Activated CD8-positive, alpha-beta memory T cell treated with anti-CD3 and anti-CD28 coated beads for 24 hours (primary cell): ENCODE data around the gene REEP1.
"Not testable (repeated sequence)": the region's sequence is repeated elsewhere in the genome, so short reads cannot be mapped to it uniquely, and the experiment has no call there.

ENCODE experiments used
- DNase-seq: peaks from one replicate; pipeline ENCODE4 v3.0.0-alpha.2; 2020

Gene REEP1

GRCh38 chr2:86281066-86281700 lies 56.2 kb downstream of the REEP1 start:
- DNase-seq, result peak; percentile 30

GRCh38 chr2:86280191-86280667 lies 57.2 kb downstream of the REEP1 start:
- DNase-seq, result peak; percentile 4

GRCh38 chr2:86275962-86276361 lies 61.5 kb downstream of the REEP1 start:
- no peak for DNase-seq

GRCh38 chr2:86275384-86275799 lies 62.0 kb downstream of the REEP1 start:
- DNase-seq, result no peak

GRCh38 chr2:86274918-86275275 lies 62.5 kb downstream of the REEP1 start:
- DNase-seq, result no peak

GRCh38 chr2:86274265-86274917 lies 63.0 kb downstream of the REEP1 start:
- no peak for DNase-seq

- no peak for DNase-seq
Observed at GRCh38 chr2:86272111-86272510, 65.3 kb downstream of the REEP1 start.

- no peak for DNase-seq
Observed at GRCh38 chr2:86271248-86271647, 66.2 kb downstream of the REEP1 start.

- DNase-seq, result peak; percentile 43
Observed at GRCh38 chr2:86263956-86264355, 73.5 kb downstream of the REEP1 start.

- DNase-seq, result no peak
Observed at GRCh38 chr2:86260978-86261377, 76.4 kb downstream of the REEP1 start.

- no peak for DNase-seq
Observed at GRCh38 chr2:86258106-86258505, 79.3 kb downstream of the REEP1 start.

GRCh38 chr2:86256982-86257381 lies 80.4 kb downstream of the REEP1 start:
- no peak for DNase-seq

GRCh38 chr2:86256300-86256699 lies 81.1 kb downstream of the REEP1 start:
- peak; percentile 32 for DNase-seq

GRCh38 chr2:86254576-86255538 lies 82.6 kb downstream of the REEP1 start:
- DNase-seq, result peak; percentile 37

- peak; percentile 17 for DNase-seq
Observed at GRCh38 chr2:86253424-86253823, 84.0 kb downstream of the REEP1 start.

- peak; percentile 37 for DNase-seq
Observed at GRCh38 chr2:86251840-86252266, 85.6 kb downstream of the REEP1 start.

GRCh38 chr2:86249579-86250391 lies 87.6 kb downstream of the REEP1 start:
- DNase-seq, result peak; percentile 7

GRCh38 chr2:86249176-86249575 lies 88.2 kb downstream of the REEP1 start:
- no peak for DNase-seq

GRCh38 chr2:86245222-86245621 lies 92.2 kb downstream of the REEP1 start:
- DNase-seq, result not testable (repeated sequence)

GRCh38 chr2:86244781-86245180 lies 92.6 kb downstream of the REEP1 start:
- not testable (repeated sequence) for DNase-seq

- DNase-seq, result no peak
Observed at GRCh38 chr2:86243950-86244733, 93.3 kb downstream of the REEP1 start.

GRCh38 chr2:86243272-86243671 lies 94.2 kb downstream of the REEP1 start:
- no peak for DNase-seq
